A204.1 (cell line): ENCODE measurements around the gene SRSF4.
A peak's percentile ranks its signal among the peaks of the same experiment; 100 is the strongest.
"Not testable (repeated sequence)": the region's sequence is repeated elsewhere in the genome, so short reads cannot be mapped to it uniquely, and the experiment has no call there.

Experiments used
- FAIRE-seq: peaks from 2 replicates; lab custom pipeline; 2012; peaks lifted over from hg19 to GRCh38; lab: Jason Lieb, UNC

The SRSF4 gene

DNA sequence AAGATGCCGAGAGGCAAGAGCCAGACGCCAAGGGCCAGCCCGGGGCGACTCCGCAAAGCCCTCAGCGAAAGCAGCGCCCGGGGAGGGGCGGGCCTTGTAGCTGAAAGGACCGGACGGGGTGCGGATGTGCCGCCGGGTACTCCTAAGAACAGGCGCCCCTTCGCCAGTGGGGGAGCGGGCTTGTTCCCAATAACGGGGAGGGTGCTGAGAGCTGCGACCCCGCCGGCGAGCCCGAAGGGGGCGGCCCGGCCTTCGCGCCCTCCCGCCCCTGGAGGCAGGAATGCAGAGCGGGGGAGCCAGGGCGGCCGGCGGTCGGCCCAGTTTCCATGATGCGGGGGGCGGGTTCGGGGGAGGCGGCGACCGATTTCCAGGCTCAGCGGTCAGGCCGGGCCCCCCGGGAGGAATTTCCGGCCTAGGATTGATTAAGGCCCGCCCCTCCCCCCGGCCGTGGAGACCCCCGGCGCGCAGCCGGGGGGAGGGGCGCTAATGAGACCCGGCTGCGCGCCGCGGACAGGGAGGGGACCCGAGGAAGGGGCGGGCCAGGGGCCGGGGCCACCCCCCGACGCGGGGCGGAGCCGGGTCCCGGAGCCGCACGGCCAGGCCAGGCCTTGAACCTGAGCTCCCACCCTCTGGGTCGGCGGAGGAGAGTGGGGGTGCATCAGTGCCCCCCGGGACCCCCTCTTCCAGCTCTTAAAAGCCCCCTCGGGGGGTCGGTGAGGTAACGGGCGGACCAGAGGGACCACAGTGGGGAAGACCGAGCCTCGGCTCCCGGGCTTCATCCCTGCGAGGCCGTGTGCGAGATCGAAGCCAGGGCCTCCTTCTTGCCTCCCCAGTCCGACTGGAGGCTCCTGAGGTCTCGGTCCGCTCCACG lies 57.1 kb downstream of the SRSF4 start:
- FAIRE-seq, result no peak

DNA sequence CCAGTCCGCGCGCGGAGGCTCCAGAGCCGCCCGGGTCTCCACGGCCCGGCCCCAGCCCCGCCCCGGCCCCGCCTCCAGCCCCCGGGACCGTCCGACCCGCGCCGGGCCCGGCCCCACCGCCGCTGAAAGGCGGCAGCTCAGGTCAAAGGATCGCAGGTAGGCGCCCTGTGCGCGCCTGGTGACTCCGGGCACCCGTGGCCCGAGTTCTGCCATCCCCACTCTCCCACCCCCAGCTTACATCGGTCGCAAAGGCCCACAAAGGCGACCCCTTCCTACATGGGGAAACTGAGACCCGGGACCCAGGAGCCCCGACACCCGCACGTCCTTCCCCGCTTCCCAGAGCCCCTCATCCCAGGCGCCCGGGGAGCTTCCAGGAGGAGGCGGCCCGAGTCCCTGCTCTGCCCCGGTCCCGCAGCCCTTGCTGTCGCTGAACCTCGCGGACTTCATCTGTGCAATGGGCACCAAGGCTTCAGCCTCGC lies 57.8 kb downstream of the SRSF4 start, which contains the start of gene TMEM200B:
TSS of gene TMEM200B (minus strand) at position 17 of the 479 bp plus-strand sequence. CDS start 2,075 bp downstream, outside the sequence.
- no peak for FAIRE-seq

DNA sequence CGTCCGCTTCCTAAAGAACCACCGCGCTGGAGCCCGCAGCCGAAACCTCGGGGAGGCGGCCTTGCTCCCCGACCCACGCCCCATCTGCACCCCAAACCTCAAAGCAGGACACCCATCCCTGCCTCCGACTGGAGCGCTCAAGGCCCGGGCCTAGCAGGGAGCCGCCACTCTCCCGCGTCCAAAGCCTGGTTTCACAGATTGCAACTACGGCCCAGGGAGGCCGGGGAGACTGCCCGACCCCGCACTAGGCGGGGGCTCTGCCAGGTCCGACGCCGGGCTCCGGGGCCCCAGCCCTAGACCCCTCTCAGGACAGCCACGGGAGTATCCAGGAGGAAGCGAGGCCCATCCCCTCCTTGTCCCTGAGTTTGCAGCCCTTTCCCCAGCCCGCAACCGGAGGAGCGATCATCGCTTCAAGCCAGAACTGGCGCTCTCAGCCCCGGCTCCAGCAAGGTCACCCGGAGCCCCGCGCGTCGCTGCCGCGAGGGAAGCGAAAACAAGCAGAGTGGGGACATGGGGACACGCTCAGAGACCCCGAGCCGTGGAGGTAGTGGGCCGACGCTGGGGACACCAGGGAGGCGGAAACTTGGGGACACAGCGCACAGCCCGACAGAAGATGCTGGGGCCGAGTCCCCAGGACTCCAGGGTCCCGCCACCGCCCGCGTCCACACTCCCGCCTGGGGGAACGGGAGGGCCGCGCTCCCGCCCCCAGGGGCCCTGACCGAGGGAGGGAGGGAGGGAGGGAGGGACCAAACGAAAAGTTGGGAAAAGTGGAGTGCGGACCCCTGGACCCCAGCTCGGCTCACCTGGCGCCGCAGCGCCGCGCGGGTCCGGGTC lies 58.4 kb downstream of the SRSF4 start:
- FAIRE-seq, result no peak

DNA sequence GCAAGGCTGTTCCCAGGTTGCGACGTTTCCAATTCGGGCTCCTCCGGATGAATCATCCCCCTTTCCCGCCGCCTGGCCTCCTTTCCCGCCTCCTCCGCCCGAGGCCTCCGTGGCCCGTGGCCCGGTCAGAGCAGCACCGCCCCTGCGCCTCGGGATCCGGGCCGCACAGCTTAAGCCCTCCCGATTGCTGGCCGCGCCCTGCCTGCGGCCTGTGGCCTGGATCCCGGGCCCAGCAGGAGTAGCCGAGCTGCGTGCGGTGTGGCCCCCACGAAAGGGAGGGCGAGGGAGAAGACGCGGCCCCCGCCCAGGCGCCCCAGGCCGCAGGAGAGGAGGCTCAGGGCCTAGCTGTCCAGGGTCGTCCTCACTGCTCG lies 59.0 kb downstream of the SRSF4 start:
- FAIRE-seq, result no peak

DNA sequence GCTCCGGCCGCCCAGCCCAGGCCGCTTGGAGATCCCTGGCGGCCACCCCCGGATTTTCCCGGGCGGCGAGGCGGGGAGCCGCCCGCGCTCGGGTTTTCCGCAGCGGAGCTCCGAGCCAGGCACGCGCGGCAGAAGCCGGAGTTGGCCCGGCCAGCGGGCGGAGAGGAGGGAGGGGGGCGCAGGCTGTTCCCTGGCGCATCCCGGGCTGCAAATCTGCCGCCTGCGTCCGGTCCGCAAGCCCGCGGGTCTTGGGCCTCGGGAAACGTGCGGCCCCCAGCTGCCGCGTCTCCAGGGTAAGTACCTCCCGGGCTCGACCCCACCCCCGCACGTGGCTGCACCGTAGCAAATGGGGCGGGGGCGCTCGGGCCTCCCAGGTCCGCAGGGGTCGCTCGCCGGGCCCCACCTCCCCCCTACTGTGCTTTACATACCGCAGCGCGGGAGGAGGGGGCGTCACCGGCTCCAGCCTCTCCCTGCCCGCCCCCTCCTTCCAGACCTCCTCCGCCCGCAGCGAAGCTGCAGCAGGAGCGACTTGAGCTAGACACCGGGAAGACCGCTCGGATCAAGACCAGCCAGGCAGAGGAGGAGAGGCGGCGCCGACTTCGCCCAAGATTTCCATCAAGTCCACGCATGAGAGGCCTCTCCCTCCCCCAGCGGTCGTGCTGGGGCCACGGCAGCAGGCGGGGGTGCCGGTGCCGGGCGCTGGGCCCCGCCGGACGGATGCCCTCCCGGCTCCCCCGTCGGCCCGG lies 59.6 kb downstream of the SRSF4 start:
- no peak for FAIRE-seq

DNA sequence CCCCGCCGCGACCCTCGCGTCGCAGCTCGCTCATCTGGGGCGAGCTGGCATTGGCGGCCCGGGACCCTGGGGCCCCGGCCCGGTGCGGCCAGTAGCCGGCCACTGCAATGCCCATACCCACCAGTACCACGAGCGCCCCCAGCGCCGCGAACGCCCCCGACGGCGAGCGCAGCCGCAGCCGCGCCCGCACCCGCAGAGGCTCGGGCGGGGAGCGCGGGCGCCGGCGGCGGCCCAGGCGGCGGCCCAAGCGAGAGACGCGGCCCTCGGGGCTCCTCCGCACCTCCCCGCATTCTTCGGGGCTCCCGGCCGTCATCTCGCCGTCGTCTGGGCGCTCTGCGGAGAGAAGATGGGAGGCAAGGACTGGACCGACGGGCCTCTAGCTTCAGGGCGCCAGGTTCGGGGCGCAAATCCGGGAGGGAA lies 60.2 kb downstream of the SRSF4 start:
- no peak for FAIRE-seq

DNA sequence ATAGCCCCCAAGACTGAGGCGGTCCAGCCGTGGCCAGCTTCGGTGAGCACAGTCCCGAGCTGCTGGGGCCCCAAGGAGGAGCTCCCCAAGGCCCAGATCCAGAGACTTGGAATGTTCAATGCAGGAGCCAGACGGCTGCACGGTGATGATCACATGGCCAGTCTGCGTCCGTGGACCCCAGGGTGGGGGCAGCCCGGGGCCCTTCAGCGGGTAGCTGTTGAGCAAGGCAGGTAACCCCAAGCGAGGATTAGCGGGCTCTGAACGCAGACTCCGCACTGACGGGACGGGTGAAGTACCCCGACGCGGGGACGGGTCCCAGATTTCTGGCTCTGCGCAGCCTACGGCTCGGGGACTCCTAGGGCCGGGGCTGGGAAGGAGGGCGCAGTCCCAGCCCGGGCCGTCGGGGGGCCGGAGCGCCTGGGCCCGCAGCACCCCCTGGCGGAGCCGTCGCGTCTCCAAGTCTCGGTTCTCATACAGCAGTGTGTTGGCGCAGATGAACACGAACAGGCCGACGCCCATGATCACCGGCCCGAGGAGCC lies 60.7 kb downstream of the SRSF4 start:
- no peak for FAIRE-seq

DNA sequence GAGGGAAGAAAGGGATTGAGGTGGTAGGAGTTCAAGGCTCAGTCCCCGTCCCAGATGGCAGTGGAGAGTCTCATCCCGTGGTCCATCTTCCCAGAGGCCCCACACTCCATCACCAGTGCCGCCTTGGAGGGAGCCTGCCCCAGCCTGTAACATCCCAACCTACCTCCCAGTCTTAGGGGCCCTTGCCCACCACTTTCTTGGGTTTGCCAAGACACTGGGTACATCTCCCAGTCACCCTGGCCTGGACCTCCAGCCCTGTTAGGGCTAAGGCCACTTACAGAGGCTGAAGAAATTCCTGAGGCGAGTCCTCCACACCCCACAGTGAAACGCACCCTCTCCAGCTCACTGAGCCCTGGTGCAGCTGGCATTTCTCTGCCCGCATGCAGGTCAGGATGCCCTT lies 61.3 kb downstream of the SRSF4 start:
- no peak for FAIRE-seq

DNA sequence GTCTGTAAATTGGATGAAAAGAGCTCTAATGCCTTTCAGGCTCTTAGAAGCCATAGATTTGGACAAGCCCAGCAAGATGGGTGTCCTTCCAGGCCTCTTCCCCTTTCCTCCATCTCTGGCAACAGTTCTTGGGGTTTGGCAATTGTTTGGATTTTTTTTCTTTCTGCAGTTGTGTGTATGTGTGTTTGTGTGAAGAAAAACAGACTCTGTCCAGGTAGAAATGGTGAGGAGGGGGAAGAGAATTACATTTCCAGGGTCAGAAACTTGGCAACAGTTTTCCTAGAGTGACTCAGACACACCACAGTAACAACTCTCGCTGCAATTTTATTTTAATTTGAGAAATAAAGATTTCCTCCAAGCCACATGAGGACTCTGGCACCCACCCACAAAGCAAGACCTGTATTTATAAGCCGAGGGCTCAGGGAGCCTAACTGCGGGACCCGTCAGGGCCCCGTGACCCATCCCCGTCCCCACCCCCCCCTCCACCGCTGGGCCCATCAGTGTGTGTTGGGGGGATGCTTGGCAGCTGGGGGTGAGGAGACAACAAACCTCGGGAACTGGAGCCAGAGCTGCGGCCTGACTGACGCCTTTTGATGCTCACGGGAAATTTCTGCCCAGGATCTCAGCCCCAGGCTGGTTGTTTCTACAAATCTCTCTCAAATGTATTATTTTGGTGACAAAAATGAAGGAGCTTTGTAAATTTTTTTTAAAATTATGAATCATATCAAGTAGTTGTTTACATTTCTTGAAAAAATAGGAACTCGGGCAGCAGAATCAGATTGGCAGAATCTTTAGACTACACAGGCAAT lies 62.4 kb downstream of the SRSF4 start:
- no peak for FAIRE-seq

DNA sequence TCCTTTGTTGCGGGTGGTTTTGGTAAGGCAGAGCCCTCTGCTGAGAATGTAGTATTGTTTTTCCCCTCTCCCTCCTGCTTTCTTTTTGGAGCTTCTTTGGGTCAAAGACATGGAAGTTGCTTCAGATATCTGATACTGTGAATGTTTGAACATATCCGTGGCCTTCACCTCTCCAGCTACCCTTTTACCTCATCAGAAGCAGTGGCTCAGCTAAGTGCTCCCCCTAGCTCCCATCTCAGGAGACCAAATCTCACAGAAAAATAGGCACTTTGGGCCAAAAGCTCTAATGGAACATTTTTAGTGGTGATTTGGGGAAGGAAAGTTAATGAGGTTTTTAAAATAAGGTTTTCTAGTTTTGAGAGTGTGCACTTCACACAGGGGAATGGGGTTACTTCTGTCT lies 64.3 kb downstream of the SRSF4 start:
- no peak for FAIRE-seq

DNA sequence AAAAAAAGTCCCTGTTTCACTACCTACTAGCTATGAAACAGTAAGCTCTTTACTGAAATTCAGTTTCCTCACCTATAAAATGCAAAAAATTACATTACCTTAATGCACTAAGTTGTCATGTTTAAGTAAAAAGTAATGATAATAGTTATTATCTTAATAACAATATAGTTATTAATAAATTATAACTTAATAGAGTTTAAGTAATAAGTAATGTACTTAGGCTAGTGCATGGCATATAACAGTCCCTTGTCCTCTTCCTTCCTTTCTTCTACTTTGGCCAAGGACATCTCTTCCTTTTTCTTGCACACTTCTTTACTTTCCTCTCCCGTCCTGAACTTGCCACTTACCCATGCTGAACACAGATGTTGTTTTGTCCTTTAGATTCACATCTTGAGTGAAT lies 67.0 kb downstream of the SRSF4 start:
- no peak for FAIRE-seq

DNA sequence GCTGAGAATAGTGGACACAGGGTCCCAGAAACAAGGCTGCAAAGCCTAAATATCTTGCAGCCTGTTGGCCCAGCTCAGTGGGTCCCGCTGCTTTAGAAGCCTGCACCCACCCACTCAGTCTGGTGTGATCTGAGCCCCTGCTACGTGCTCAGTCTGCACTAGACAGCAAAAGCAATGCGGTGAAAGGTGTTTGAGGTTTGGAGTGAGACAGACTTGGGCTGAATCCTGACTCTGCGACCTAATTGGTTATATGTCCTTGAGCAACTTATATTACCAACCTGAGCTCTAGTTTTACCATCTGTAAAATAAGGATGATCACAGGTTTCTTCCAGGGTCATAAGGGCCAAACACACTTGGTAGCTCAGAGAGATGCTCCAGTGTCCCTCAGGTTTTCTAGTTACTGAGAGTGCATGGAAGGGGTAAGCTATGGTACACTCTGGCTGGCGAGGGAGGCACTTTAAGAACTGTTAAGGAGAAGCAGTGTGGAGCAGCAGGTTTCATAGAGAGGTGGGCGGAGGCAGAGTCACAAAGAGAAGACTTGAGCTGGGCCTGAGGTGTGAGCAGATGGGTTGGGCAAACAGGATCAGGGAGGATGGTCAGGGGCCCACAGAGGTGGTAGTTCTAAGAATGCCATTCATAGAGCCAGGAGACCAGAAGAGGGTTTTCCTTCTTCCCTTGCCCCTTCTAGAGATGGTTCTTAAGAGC lies 68.1 kb downstream of the SRSF4 start:
- no peak for FAIRE-seq

DNA sequence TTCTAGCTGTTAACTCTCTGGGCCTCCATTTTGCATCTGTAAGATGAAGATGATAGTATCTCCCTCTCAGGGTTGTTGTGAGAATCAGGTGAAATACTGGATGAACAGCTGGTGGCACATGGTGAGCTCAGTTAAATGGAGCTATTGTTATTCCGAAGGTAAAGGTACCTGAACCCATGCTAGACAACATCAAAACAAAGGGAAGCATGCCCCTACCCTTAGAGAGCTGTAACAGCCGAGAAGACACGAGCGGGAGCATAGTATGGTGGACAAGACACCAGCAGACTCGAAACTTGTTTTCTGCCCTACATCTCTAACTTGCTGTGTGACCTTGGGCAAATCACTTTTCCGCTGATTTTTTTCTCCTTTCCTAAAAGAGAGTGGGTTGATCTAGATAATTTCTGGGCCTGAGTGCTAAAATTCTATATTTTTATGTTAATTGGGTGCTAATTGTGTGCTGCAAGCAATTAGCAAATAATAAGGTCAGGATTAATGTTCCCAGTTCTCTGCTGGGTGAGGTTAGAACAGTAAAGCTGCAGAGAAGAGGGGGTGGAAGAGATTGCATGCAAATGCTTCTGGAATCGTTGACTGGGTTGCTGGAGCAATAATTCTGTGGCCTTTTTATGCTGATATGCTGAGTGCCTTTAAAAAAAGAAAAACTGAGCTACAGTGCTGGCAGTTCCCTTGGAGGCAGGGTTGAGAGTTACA lies 68.8 kb downstream of the SRSF4 start:
- no peak for FAIRE-seq

DNA sequence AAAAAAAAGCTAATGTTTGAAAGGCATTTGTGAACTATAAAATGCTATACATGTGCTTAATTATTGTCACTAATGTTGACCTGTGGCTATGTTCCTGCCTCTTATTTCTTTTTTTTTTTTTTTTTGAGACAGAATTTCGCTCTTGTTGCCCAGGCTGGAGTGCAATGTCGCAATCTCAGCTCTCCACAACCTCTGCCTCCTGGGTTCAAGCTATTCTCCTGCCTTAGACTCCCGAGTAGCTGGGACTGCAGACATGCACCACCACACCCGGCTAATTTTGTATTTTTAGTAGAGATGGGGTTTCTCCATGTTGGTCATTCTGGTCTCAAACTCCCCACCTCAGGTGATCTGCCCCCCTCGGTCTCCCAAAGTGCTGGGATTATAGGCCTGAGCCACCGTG lies 73.7 kb downstream of the SRSF4 start:
- not testable (repeated sequence) for FAIRE-seq

DNA sequence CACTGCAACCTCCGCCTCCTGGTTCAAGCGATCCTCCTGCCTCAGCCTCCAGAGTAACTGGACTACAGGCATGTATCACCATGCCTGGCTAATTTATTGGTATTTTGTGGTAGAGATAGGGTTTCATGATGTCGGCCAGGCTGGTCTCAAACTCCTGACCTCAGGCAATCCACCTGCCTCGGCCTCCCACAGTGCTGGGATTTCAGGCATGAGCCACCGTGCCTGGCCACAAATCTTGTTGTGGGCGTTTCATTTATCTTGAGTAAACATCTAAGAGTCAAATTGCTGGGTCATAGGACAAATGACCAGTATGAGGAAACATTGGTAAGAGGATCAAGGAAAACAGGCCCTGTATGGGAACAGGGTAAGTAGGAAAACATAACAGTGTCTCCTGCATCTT lies 75.9 kb downstream of the SRSF4 start:
- no peak for FAIRE-seq

DNA sequence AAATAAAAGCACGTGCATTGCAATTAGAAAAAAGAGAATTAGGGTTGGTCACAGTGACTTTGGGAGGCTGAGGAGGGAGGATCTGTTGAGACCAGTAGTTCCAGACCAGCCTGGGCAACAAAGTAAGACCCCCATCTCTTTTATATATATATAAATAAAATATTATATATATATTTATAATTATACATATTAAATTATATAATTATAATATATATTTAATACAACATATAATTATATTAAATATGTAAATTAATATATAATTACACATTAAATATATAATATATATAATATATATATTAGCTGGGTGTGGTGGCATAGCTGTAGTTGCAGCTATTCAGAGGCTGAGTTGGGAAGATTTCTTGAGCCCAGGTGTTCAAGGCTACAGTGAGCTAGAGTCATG lies 81.2 kb downstream of the SRSF4 start:
- peak; percentile 58 for FAIRE-seq

DNA sequence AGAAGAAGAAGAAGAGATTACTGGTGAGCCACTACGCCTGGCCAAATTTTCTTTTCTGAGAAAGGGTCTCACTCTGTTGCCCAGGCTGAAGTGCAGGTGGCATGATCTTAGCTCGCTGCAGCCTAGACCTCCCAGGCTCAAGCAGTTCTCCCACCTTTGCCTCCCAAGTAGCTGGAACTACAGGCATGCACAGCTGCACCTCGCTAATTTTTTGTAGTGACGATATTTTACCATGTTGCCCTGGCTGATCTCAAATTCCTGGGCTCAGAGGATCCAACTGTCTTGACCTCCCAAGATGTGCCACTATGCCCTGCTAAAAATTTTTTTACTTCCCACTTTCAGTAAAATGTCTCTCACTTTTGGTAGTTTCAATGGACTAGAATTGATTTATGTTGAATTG lies 82.4 kb downstream of the SRSF4 start:
- FAIRE-seq, result no peak
